BE2C (cell line): Measurements from ENCODE around the gene IL21R.

Experiments used
- DNase-seq: peaks from one replicate; pipeline ENCODE4 v3.0.0-alpha.2; 2020
- H3K27me3 ChIP-seq: fragments of 250-450 bp; sonication (Bioruptor Pico); 2 replicates; pipeline ENCODE4 v1.5.1; 2020; ENCODE audit warnings: mild to moderate bottlenecking
- H3K36me3 ChIP-seq: fragments of 250-450 bp; sonication (Bioruptor Pico); 2 replicates; pipeline ENCODE4 v1.5.1; 2020; ENCODE audit warnings: mild to moderate bottlenecking
- H3K4me1 ChIP-seq: fragments of 250-450 bp; sonication (Bioruptor Pico); 2 replicates; pipeline ENCODE4 v1.5.1; 2020
- H3K4me3 ChIP-seq: 2 replicates; pipeline ENCODE4 v1.5.1; 2011; ENCODE audit warnings: low read depth, low read length
- H3K9me3 ChIP-seq: fragments of 250-450 bp; sonication (Bioruptor Pico); 2 replicates; pipeline ENCODE4 v1.5.1; 2020
- TF ChIP-seq, protein P1 (sequence below): IDR thresholded peaks from 2 replicates; pipeline ENCODE4 v1.5.1; 2012; ENCODE audit warnings: mild to moderate bottlenecking, low read depth, low read length

The IL21R gene

DNA sequence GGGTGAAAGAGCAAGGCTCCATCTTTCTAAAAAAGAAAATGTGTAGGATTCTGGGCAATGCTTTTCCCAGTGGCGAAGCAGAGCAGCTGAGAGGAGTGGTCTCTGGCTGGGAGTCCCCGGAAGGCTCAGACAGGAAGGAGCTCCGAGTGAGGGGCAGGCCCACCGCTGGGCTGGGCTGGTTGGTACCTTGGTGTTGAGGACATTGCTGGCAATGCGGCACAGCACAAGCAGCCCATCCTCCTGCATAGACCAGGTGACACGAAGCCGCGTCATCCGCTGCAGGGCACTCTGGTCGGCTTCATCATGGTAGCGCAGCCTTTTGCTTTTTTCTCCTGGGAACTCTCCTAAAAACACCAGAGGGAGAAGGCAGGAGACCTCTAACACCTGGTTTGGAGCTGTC is 83.8 kb downstream of the IL21R start:
- H3K9me3 ChIP-seq: no peaks in the 10 kb centered on the region
- H3K36me3 ChIP-seq: peaks cover 88% of the 10 kb centered on the region
- no peak overlapping the region for H3K4me3 ChIP-seq
- TF ChIP-seq, protein P1, sequence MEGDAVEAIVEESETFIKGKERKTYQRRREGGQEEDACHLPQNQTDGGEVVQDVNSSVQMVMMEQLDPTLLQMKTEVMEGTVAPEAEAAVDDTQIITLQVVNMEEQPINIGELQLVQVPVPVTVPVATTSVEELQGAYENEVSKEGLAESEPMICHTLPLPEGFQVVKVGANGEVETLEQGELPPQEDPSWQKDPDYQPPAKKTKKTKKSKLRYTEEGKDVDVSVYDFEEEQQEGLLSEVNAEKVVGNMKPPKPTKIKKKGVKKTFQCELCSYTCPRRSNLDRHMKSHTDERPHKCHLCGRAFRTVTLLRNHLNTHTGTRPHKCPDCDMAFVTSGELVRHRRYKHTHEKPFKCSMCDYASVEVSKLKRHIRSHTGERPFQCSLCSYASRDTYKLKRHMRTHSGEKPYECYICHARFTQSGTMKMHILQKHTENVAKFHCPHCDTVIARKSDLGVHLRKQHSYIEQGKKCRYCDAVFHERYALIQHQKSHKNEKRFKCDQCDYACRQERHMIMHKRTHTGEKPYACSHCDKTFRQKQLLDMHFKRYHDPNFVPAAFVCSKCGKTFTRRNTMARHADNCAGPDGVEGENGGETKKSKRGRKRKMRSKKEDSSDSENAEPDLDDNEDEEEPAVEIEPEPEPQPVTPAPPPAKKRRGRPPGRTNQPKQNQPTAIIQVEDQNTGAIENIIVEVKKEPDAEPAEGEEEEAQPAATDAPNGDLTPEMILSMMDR: no peak
- no peak for DNase-seq
- H3K27me3 ChIP-seq: no peaks in the 10 kb centered on the region
- no peaks in the 10 kb centered on the region for H3K4me1 ChIP-seq

DNA sequence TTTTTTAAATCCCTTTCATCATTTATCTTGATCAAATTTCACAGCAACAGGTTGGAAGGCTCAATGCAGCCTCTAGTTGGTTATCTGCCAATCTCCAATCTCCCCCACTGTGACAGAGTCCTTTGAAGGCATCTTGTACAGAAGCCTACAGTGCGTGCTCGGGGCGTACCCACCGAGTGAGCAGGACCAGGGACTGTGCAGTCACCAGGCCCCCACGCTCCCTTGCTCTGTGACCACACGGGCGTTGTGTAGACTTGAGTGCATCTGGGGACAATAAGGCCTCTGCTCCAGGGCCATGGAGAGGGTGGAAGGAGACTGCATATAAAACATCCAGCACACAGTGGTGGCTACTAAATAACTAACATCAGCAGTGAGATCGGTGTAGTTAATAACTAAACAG is 84.4 kb downstream of the IL21R start:
- TF ChIP-seq, protein P1: no peak
- Histone ChIP-seq H3K4me3 (no peak overlapping the region), H3K9me3 (no peaks in the 10 kb centered on the region), H3K36me3 (peaks cover 87% of the 10 kb centered on the region), H3K27me3 (no peaks in the 10 kb centered on the region), H3K4me1 (no peaks in the 10 kb centered on the region)
- DNase-seq: no peak

DNA sequence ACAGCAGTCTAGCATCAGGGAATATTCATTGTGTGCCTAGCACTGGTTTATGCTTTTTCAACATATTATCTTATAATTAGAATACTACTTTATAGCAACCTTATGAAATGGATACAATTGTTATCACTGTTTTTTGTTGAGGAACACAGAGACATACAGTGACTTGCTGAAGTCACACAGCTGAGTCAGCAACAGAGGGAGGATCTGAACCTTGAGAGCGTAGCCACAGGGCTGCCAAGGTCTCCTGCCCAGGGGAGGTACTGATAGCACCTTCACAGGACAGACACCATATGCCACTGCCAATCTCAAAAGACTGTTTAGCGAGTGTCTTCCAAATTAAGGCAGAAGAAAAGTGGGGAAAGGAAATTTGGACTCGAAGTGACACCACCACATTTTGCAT is 84.8 kb downstream of the IL21R start:
- H3K4me3 ChIP-seq: no peak overlapping the region
- no peaks in the 10 kb centered on the region for H3K27me3 ChIP-seq
- no peaks in the 10 kb centered on the region for H3K9me3 ChIP-seq
- no peak for DNase-seq
- H3K36me3 ChIP-seq: peaks cover 87% of the 10 kb centered on the region
- TF ChIP-seq, protein P1: no peak
- H3K4me1 ChIP-seq: no peaks in the 10 kb centered on the region

DNA sequence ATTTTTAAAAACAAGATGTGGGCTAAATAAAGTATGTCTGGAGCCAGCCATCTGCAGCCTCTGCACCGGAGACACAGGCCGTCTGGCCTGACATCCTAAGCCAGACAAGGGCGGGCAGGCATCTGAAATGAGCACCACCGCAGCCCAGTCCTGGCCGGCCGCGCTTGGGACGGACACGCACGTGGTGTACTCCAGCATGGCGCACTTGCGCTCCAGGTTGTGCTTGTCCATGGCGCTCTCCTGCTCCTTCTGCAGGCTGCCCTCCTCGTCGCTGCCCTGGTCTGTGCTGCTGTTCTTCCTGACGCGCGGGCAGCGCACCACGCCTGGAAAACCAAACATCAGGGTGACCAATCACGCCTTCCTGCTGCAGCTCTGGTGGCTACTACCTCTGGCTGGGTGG is 87.4 kb downstream of the IL21R start:
- Histone ChIP-seq H3K4me1 (no peaks in the 10 kb centered on the region), H3K36me3 (peaks cover 77% of the 10 kb centered on the region), H3K4me3 (no peak overlapping the region), H3K27me3 (no peaks in the 10 kb centered on the region), H3K9me3 (no peaks in the 10 kb centered on the region)
- TF ChIP-seq, protein P1: no peak
- no peak for DNase-seq

DNA sequence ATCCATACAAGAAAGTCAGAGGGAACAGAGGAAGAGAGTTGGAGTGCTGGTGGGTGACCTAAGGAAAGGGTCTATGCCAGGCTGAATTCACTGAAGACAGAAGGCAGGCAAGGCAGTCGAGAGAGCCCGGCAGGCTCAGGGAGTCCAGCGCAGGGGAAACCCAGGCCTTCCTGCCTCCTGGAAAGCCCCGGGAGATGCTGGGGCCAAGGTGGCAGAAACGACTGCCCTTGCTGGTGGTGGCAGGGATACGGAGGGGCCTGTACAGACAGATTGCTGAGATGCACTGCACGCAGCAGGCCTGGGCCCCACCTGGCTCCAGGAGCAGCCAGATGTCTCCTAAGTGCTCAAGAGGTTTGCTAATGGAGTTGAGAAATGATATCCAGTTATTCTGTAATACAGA is 87.9 kb downstream of the IL21R start:
- no peak for DNase-seq
- no peaks in the 10 kb centered on the region for H3K27me3 ChIP-seq
- H3K36me3 ChIP-seq: peaks cover 80% of the 10 kb centered on the region
- no peaks in the 10 kb centered on the region for H3K4me1 ChIP-seq
- no peaks in the 10 kb centered on the region for H3K9me3 ChIP-seq
- no peak overlapping the region for H3K4me3 ChIP-seq
- TF ChIP-seq, protein P1: no peak

DNA sequence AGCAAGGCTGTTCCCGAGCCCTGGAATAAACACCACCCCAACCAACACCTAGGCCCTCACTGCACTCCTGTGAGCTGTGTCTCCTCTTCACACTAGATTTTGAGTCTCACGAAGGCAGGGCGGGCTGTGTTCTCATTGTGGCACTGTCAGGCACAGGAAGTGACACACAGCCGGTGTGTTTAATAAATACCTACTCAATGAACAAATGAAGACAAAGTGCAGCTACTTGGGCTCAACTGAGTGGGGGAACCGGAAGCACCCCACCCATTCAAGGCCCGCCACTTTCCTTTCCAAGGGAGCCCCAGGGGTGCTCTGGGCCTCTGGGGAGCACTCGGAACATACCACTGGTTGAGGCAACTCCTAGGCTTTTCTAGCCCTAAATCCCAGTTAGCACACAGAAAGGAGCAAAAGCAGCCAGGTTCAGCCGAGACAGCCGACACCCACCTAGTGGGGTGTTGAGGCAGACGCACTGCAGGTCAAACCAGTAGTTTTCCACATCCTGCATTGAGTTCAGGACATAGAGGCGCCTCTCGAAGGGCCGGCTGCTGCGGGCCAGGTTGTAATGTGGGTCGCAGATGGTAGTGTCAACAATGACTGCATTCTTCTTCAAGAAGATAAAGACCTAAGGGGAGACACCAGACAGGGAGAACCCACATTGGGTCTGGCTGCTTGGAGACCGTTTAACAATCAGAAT is 90.1 kb downstream of the IL21R start:
- Histone ChIP-seq H3K4me1 (no peaks in the 10 kb centered on the region), H3K4me3 (no peak overlapping the region), H3K9me3 (no peaks in the 10 kb centered on the region), H3K36me3 (peaks cover 82% of the 10 kb centered on the region), H3K27me3 (no peaks in the 10 kb centered on the region)
- DNase-seq: no peak
- TF ChIP-seq, protein P1: no peak
